Osteocyte (in vitro differentiated cells): ENCODE results near the gene BTD. TPM values are rescaled to one million over a fixed set of nuclear protein-coding genes. Genes with fewer than 3 reads are reported as not detected.
"Not testable (repeated sequence)": the region's sequence is repeated elsewhere in the genome, so short reads cannot be mapped to it uniquely, and the experiment has no call there.

ENCODE experiments used
- DNase-seq: peaks from one replicate; pipeline ENCODE4 v3.0.0; 2021; ENCODE audit warnings: mixed read lengths; ENCODE audit not compliant: unreplicated experiment; ENCODE audit errors: extremely low spot score
- H3K27ac Mint-ChIP-seq: one replicate; pipeline ENCODE4 v1.8.0; 2021; ENCODE audit warnings: mild to moderate bottlenecking, mixed read lengths; ENCODE audit not compliant: unreplicated experiment
- H3K27me3 Mint-ChIP-seq: one replicate; pipeline ENCODE4 v1.8.0; 2021; ENCODE audit warnings: mixed read lengths; ENCODE audit not compliant: unreplicated experiment
- H3K36me3 Mint-ChIP-seq: one replicate; pipeline ENCODE4 v1.8.0; 2021; ENCODE audit warnings: mixed read lengths; ENCODE audit not compliant: unreplicated experiment
- H3K4me1 Mint-ChIP-seq: one replicate; pipeline ENCODE4 v1.8.0; 2021; ENCODE audit warnings: mixed read lengths; ENCODE audit not compliant: unreplicated experiment
- H3K4me3 Mint-ChIP-seq: one replicate; pipeline ENCODE4 v1.8.0; 2021; ENCODE audit warnings: mild to moderate bottlenecking, moderate library complexity, mixed read lengths; ENCODE audit not compliant: unreplicated experiment
- H3K9me3 Mint-ChIP-seq: one replicate; pipeline ENCODE4 v1.8.0; 2021; ENCODE audit warnings: mixed read lengths; ENCODE audit not compliant: unreplicated experiment
- total RNA-seq: library from RNA; stranded (reverse); gene quantifications from 2 replicates; pipeline ENCODE4 v1.2.1, GENCODE V29; 2021
- TF ChIP-seq, protein P1 (sequence below): fragments of 200-600 bp; sonication (generic); IDR thresholded peaks from 2 replicates; pipeline ENCODE4 v1.5.0; 2021; ENCODE audit warnings: antibody characterized with exemption, mild to moderate bottlenecking, moderate library complexity

BTD gene
- total RNA-seq, 1 donor from 2014 or later, result 28.9 TPM

DNA sequence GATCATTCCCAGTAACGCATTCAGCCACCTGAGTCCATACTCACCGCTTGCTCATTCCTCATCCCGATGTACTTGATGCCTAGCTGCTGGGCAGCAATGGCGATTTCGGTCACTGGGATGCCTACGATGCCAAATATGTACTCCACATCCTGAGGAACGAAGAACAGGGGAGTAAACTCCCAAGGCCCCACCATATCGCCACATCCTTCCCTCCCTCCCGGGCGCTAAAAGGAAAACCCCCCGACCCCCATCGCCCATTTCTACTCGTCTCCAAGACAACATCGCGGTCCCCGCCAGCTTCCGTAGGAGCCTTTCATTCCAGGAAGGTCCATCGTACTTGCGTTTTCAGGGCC is 523 bp upstream of the BTD start:
- no peak for DNase-seq
- H3K27me3 Mint-ChIP-seq, result no peaks in the 10 kb centered on the region
- peaks cover 33% of the 10 kb centered on the region for H3K4me1 Mint-ChIP-seq
- peak overlapping the region; percentile 100 for H3K4me3 Mint-ChIP-seq
- H3K27ac Mint-ChIP-seq, result peak overlapping the region; percentile 99
- TF ChIP-seq, protein P1, sequence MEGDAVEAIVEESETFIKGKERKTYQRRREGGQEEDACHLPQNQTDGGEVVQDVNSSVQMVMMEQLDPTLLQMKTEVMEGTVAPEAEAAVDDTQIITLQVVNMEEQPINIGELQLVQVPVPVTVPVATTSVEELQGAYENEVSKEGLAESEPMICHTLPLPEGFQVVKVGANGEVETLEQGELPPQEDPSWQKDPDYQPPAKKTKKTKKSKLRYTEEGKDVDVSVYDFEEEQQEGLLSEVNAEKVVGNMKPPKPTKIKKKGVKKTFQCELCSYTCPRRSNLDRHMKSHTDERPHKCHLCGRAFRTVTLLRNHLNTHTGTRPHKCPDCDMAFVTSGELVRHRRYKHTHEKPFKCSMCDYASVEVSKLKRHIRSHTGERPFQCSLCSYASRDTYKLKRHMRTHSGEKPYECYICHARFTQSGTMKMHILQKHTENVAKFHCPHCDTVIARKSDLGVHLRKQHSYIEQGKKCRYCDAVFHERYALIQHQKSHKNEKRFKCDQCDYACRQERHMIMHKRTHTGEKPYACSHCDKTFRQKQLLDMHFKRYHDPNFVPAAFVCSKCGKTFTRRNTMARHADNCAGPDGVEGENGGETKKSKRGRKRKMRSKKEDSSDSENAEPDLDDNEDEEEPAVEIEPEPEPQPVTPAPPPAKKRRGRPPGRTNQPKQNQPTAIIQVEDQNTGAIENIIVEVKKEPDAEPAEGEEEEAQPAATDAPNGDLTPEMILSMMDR, result no peak
- peaks cover 33% of the 10 kb centered on the region for H3K36me3 Mint-ChIP-seq
- no peaks in the 10 kb centered on the region for H3K9me3 Mint-ChIP-seq

- H3K27ac Mint-ChIP-seq, result peak overlapping the region; percentile 99
- no peak for DNase-seq
- H3K4me3 Mint-ChIP-seq, result peak overlapping the region; percentile 100
- peaks cover 34% of the 10 kb centered on the region for H3K4me1 Mint-ChIP-seq
- H3K27me3 Mint-ChIP-seq, result no peaks in the 10 kb centered on the region
- peaks cover 26% of the 10 kb centered on the region for H3K36me3 Mint-ChIP-seq
- TF ChIP-seq, protein P1, result no peak
- H3K9me3 Mint-ChIP-seq, result no peaks in the 10 kb centered on the region
Observed at GRCh38 chr3:15602146-15602536, 596 bp downstream of the BTD start.

DNA sequence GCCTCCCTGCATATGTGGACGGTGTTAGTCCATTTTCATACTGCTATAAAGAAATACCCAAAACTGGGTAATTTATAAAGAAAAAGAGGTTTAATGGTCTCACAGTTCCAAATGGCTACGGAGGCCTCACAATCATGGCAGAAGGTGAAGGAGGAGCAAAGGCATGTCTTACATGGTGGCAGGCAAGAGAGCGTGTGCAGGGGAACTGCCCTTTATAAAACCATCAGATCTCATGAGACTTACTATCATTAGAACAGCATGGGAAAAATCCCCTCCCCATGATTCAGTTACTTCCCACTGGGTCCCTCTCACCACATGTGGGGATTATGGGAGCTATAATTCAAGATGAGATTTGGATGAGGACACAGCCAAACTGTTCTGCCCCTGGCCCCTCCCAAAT is 1.3 kb downstream of the BTD start:
- H3K4me1 Mint-ChIP-seq, result peaks cover 34% of the 10 kb centered on the region
- H3K27me3 Mint-ChIP-seq, DNase-seq, H3K9me3 Mint-ChIP-seq: not testable (repeated sequence)
- H3K36me3 Mint-ChIP-seq, result peaks cover 20% of the 10 kb centered on the region
- H3K27ac Mint-ChIP-seq, result peak overlapping the region; percentile 99
- peak overlapping the region; percentile 100 for H3K4me3 Mint-ChIP-seq

DNA sequence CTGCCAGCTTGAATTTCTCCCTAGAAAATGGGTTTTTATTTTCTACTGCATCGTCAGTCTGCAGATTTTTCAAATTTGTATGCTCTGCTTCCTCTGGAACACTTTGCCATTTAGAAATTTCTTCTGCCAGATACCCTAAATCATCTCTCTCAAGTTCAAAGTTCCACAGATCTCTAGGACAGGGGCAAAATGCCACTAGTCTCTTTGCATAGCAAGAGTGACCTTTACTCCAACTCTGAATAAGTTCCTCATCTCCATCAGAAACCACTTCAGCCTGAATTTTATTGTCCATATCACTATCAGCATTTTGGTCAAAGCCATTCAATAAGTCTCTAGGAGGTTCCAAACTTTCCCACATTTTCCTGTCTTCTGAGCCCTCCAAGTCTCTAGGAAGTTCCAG is 3.0 kb downstream of the BTD start:
- not testable (repeated sequence) for DNase-seq, H3K4me3 Mint-ChIP-seq, H3K27me3 Mint-ChIP-seq, H3K27ac Mint-ChIP-seq, H3K36me3 Mint-ChIP-seq, H3K9me3 Mint-ChIP-seq
- H3K4me1 Mint-ChIP-seq, result peaks cover 28% of the 10 kb centered on the region

- TF ChIP-seq, protein P1, result no peak
- Mint-ChIP-seq H3K27ac (no peak overlapping the region), H3K9me3 (no peaks in the 10 kb centered on the region), H3K27me3 (no peaks in the 10 kb centered on the region), H3K4me1 (peaks cover 25% of the 10 kb centered on the region), H3K4me3 (no peak overlapping the region), H3K36me3 (peaks cover 9% of the 10 kb centered on the region)
- no peak for DNase-seq
Observed at GRCh38 chr3:15606434-15606891, 4.9 kb downstream of the BTD start.

GRCh38 chr3:15610082-15610759 is 8.7 kb downstream of the BTD start:
- H3K27me3 Mint-ChIP-seq, result no peaks in the 10 kb centered on the region
- TF ChIP-seq, protein P1, result no peak
- peaks cover 2% of the 10 kb centered on the region for H3K36me3 Mint-ChIP-seq
- no peaks in the 10 kb centered on the region for H3K9me3 Mint-ChIP-seq
- DNase-seq, result no peak
- H3K4me3 Mint-ChIP-seq, result no peak overlapping the region
- H3K4me1 Mint-ChIP-seq, result peaks cover 25% of the 10 kb centered on the region
- no peak overlapping the region for H3K27ac Mint-ChIP-seq
